ENCODE results near the gene TMEM225B. TPM values are rescaled to one million over a fixed set of nuclear protein-coding genes. Genes with fewer than 3 reads are reported as not detected.

TMEM225B gene
- total RNA-seq, 2 donors from 2014 or later: 23.5 TPM; not detected in 1

- intact Hi-C loops (cut with DNase I): no loop called here
- TF ChIP-seq CTCF (IDR thresholded peaks at IDR 0.05): no peak
- TF ChIP-seq POLR2A (IDR thresholded peaks at IDR 0.05): no peak
- no peak for TF ChIP-seq POLR2AphosphoS5 (IDR thresholded peaks at IDR 0.05)
- DNase-seq (ENCODE audit: low spot score): no peak
- no peaks in the 10 kb centered on the region for H3K4me1 ChIP-seq (replicated peaks)
- no peak overlapping the region for H3K4me3 ChIP-seq
- WGBS: 93% methylated on average over 7 of the region's 7 CpGs
- no peaks in the 10 kb centered on the region for H3K27me3 ChIP-seq (replicated peaks; ENCODE audit: insufficient read depth)
- H3K27ac ChIP-seq: no peak overlapping the region
- no peaks in the 10 kb centered on the region for H3K9me3 ChIP-seq
- no peaks in the 10 kb centered on the region for H3K36me3 ChIP-seq
These were observed 7.5 kb downstream of the TMEM225B start for GRCh38 chr7:99605527-99605926.

DNA sequence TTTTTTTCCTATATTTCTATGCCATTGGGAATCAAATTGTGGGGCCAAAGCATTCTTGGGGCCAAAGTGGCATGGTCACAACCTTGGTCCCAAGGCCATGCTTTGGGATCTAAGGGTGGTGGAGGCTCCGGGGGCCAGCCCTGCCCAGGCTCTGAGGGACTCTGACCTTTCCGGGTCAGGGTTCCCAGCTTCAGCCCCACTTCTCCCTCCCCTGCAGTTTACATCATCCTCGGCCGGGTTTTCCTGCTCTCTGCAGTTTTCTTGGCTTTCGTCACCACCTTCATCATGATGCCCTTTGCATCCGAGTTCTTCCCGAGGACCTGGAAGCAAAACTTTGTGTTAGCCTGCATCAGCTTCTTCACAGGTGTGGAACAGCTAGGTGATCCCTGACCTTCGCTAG is 8.5 kb downstream of the TMEM225B start:
- no peak overlapping the region for H3K27ac ChIP-seq
- TF ChIP-seq POLR2A (IDR thresholded peaks at IDR 0.05) (no peak), POLR2AphosphoS5 (IDR thresholded peaks at IDR 0.05) (no peak), CTCF (IDR thresholded peaks at IDR 0.05) (no peak)
- H3K9me3 ChIP-seq: no peaks in the 10 kb centered on the region
- intact Hi-C loops (cut with DNase I): no loop called here
- no peaks in the 10 kb centered on the region for H3K27me3 ChIP-seq (replicated peaks; ENCODE audit: insufficient read depth)
- no peak for DNase-seq (ENCODE audit: low spot score)
- H3K36me3 ChIP-seq: no peaks in the 10 kb centered on the region
- no peaks in the 10 kb centered on the region for H3K4me1 ChIP-seq (replicated peaks)
- no peak overlapping the region for H3K4me3 ChIP-seq
- WGBS: 75% methylated on average over 8 of the region's 8 CpGs

- no peaks in the 10 kb centered on the region for H3K9me3 ChIP-seq
These were observed 9.5 kb downstream of the TMEM225B start for GRCh38 chr7:99607548-99607947.

GRCh38 chr7:99614495-99614894 is 16.4 kb downstream of the TMEM225B start:
- peaks cover 6% of the 10 kb centered on the region for H3K4me1 ChIP-seq (replicated peaks)
- 56% methylated on average over 3 of the region's 3 CpGs for WGBS

More at GRCh38 chr7:99607548-99607947, 9.5 kb downstream of the TMEM225B start:
- H3K27me3 ChIP-seq (replicated peaks; ENCODE audit: insufficient read depth): no peaks in the 10 kb centered on the region
- TF ChIP-seq POLR2AphosphoS5 (IDR thresholded peaks at IDR 0.05) (no peak), CTCF (IDR thresholded peaks at IDR 0.05) (no peak), POLR2A (IDR thresholded peaks at IDR 0.05) (no peak)
- intact Hi-C loops (cut with DNase I): no loop called here
- no peaks in the 10 kb centered on the region for H3K4me1 ChIP-seq (replicated peaks)
- no peaks in the 10 kb centered on the region for H3K36me3 ChIP-seq
- no peak overlapping the region for H3K4me3 ChIP-seq
- WGBS: 72% methylated on average over 9 of the region's 9 CpGs
- H3K27ac ChIP-seq: no peak overlapping the region
- DNase-seq (ENCODE audit: low spot score): no peak

More at GRCh38 chr7:99614495-99614894, 16.4 kb downstream of the TMEM225B start:
- Histone ChIP-seq H3K27ac (no peak overlapping the region), H3K4me3 (no peak overlapping the region), H3K9me3 (no peaks in the 10 kb centered on the region), H3K27me3 (replicated peaks; ENCODE audit: insufficient read depth) (no peaks in the 10 kb centered on the region), H3K36me3 (peaks cover 0 to under 1% of the 10 kb centered on the region in 2 donors)
- intact Hi-C loops (cut with DNase I): loop anchor here (10.0 kb wide), 1 partner anchor 310 kb away; the partner anchor contains the start of gene GJC3
- DNase-seq (ENCODE audit: low spot score): no peak
- TF ChIP-seq POLR2AphosphoS5 (IDR thresholded peaks at IDR 0.05) (no peak), CTCF (IDR thresholded peaks at IDR 0.05) (no peak), POLR2A (IDR thresholded peaks at IDR 0.05) (no peak)
